Effector memory CD4-positive, alpha-beta T cell (primary cell): ENCODE measurements around the gene ERCC4.

Experiments
- DNase-seq, 3 donors: peaks; one replicate each; pipeline ENCODE4 v3.0.0-alpha.2; 2020
- H3K27ac ChIP-seq: 2 replicates; pipeline ENCODE4 v1.7.0; 2013; ENCODE audit warnings: mild to moderate bottlenecking, low read length, moderate library complexity; ENCODE audit not compliant: insufficient read depth, poor library complexity, severe bottlenecking
- H3K27me3 ChIP-seq: replicated peaks from 2 replicates; pipeline ENCODE4 v1.7.0; 2013; ENCODE audit warnings: mild to moderate bottlenecking, low read length; ENCODE audit not compliant: insufficient read depth, control insufficient read depth, poor library complexity, severe bottlenecking
- H3K36me3 ChIP-seq: 2 replicates; pipeline ENCODE4 v1.7.0; 2013; ENCODE audit warnings: mild to moderate bottlenecking, low read length, moderate library complexity; ENCODE audit not compliant: control insufficient read depth, insufficient read depth
- H3K4me1 ChIP-seq: 2 replicates; pipeline ENCODE4 v1.7.0; 2013; ENCODE audit warnings: low read length, mild to moderate bottlenecking; ENCODE audit not compliant: control insufficient read depth, insufficient read depth, poor library complexity, severe bottlenecking
- H3K4me3 ChIP-seq: 2 replicates; pipeline ENCODE4 v1.7.0; 2013; ENCODE audit warnings: low read length, low read depth, mild to moderate bottlenecking; ENCODE audit not compliant: insufficient read depth, poor library complexity, severe bottlenecking
- H3K9me3 ChIP-seq: 2 replicates; pipeline ENCODE4 v1.7.0; 2013; ENCODE audit warnings: mild to moderate bottlenecking, low read length, moderate library complexity; ENCODE audit not compliant: control insufficient read depth

The ERCC4 gene

DNA sequence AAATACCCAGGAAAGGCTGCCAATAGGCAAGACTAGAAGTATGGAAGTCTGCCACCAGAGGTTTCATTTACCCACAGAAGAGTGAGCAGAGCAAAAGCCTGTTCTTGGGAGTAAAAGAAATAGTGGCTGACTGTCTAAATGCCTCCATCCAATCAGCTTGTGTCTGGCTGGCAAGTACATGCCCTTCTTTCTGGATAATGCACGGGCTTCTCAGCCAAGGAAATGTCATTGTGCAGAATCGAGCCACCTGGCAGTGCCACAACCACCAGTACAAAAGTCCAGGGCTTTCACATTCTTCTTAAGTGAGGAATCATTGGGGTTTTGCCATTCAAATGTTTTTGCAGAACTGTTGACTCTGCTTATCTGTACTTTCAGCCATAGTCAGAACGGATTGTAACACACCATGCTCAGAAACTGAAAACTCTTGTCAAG lies 10.1 kb upstream of the ERCC4 start:
- DNase-seq, result no peak
- Histone ChIP-seq H3K4me1 (no peaks in the 10 kb centered on the region), H3K9me3 (no peaks in the 10 kb centered on the region), H3K27ac (no peak overlapping the region), H3K27me3 (no peaks in the 10 kb centered on the region), H3K4me3 (no peak overlapping the region), H3K36me3 (no peaks in the 10 kb centered on the region)

DNA sequence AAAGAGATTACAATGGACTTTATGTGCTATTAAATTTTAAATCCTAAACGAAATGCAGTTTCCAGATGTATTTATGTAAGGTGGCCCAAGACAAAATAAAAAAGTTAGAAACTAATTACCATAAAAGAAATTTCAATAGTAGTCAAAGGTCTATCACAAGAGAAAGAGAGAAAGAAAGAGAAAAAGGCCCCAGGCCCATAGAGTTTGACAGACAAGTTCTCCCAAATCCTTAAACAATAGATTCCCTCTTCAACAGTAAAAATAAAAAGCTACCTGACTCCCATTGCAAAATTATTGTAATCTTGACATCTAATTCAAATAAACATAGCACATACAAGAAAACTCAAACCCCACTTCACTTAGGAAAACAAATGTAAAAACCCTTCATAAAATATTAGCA lies 8.6 kb upstream of the ERCC4 start:
- Histone ChIP-seq H3K36me3 (no peaks in the 10 kb centered on the region), H3K27me3 (no peaks in the 10 kb centered on the region), H3K4me1 (no peaks in the 10 kb centered on the region), H3K27ac (no peak overlapping the region), H3K9me3 (no peaks in the 10 kb centered on the region), H3K4me3 (no peak overlapping the region)
- no peak for DNase-seq

DNA sequence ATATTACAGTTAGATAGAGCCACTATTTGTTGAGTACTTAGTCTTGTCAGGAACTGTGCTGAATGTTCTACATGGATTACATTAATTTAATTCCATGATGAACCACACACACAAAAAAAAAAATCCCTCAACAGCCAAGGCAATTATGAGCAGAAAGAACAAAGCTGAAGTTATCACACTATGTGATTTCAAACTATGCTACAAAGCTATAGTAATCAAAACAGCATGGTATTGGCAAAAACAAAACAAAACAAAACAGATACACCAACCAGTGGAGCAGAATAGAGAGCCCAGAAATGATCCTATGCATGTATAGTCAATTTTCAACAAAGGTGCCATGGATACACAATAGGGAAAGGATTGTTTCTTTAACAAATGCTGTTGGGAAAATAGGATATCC lies 8.1 kb upstream of the ERCC4 start:
- Histone ChIP-seq H3K27ac (no peak overlapping the region), H3K4me1 (no peaks in the 10 kb centered on the region), H3K4me3 (no peak overlapping the region), H3K27me3 (no peaks in the 10 kb centered on the region), H3K9me3 (no peaks in the 10 kb centered on the region), H3K36me3 (no peaks in the 10 kb centered on the region)
- DNase-seq, result no peak

DNA sequence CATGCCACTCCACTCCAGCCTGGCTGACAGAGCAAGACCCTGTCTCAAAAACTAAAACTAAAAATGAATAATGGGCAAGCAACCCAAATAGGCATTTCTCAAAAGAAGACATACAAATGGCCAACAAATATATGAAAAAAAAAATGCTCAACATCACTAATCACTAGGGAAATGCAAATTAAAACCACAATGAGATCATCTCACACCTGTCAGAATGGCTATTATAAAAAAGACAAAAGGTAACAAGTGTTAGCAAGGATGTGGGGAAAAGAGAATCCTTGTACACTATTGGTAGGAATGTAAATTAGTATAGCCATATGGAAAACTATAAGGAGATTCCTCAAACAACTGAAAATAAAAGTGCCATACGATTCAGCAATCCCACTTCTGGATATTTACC lies 7.1 kb upstream of the ERCC4 start:
- no peak overlapping the region for H3K27ac ChIP-seq
- H3K4me3 ChIP-seq, result no peak overlapping the region
- H3K36me3 ChIP-seq, result no peaks in the 10 kb centered on the region
- no peaks in the 10 kb centered on the region for H3K9me3 ChIP-seq
- no peak for DNase-seq
- H3K27me3 ChIP-seq, result no peaks in the 10 kb centered on the region
- no peaks in the 10 kb centered on the region for H3K4me1 ChIP-seq

DNA sequence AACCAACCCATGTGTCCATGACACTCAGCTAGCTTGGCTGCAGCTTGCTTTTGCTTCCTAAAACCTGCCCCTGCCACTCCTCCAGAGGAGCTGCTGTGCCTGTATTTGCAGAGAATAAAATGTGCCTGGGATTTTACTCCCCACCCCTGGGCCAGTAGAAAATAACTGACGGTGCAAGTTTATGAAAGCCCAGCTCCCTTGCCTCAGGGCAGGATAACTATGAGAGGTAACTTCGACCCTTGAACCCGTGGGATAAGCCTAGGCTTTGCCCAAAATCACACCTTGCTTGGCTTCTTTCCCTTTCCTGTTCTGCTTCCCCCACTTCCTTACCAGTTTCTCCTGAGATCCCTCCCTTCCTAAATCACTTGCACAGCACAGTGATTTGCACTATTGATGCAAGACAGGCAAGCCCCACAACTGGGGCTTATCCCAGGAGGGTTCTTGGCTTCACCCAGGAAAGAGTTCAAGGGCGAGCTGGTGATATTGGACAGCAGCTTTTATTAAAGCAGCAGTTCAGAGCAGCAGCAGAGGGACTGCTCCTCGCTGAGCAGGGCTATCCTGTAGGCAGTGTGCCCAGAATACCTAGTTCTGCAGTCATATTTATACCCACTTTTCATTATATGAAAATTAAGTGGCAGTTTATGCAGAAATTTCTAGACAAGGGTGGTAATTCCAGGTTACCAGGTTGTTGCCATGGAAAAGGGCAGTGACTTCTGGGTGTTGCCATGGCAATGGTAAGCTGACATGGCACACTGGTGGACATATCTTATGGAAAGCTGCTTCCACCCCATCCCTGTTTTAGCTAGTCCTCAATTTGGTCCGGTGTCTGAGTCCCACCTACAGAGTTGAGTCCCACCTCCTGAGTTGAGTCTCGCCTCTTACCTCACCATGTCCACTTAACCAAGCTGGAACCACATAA lies 6.3 kb upstream of the ERCC4 start:
- no peak for DNase-seq
- no peak overlapping the region for H3K4me3 ChIP-seq
- H3K4me1 ChIP-seq, result no peaks in the 10 kb centered on the region
- no peak overlapping the region for H3K27ac ChIP-seq
- H3K9me3 ChIP-seq, result no peaks in the 10 kb centered on the region
- H3K27me3 ChIP-seq, result no peaks in the 10 kb centered on the region
- no peaks in the 10 kb centered on the region for H3K36me3 ChIP-seq

GRCh38 chr16:13915033-13915635 lies 4.8 kb upstream of the ERCC4 start:
- Histone ChIP-seq H3K27me3 (no peaks in the 10 kb centered on the region), H3K4me1 (peaks cover 1% of the 10 kb centered on the region), H3K36me3 (no peaks in the 10 kb centered on the region), H3K27ac (no peak overlapping the region), H3K9me3 (no peaks in the 10 kb centered on the region), H3K4me3 (no peak overlapping the region)
- no peak for DNase-seq

DNA sequence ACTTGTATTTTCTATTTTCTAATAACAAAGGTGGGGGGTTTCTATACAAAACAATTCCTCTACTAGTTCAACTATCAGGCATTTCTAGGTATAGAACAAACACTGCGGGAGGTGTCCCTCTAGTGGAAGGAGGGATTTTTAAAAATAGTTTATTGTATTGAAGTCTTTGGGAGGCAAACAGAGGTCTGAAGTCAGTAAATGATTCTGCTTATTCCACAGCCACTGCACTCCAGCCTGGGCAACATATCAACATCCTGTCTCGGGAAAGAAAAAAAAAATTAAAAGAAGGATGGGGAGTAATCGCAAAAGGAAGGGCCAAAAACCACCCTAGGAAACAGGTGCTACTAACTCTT lies 648 bp upstream of the ERCC4 start:
- Histone ChIP-seq H3K27ac (peak overlapping the region; percentile 11), H3K9me3 (no peaks in the 10 kb centered on the region), H3K36me3 (peaks cover 3% of the 10 kb centered on the region), H3K27me3 (no peaks in the 10 kb centered on the region), H3K4me1 (peaks cover 9% of the 10 kb centered on the region), H3K4me3 (peak overlapping the region; percentile 4)
- no peak for DNase-seq

DNA sequence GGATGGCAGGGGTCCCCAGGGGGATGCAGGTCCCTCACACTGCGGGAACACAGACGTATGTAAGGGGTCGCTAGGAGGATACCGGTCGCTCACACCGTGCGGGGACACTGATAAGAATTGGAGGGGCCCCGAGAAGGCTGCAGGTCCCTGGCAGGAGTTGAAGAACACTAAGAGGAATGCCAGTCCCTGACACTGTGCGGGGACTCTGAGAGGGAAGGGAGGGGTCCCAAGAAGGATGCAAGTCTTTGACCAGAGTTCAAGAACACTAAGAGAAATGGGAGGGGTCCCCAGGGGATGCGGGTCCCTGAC lies 510 bp downstream of the ERCC4 start:
- H3K27me3 ChIP-seq, result no peaks in the 10 kb centered on the region
- H3K36me3 ChIP-seq, result peaks cover 4% of the 10 kb centered on the region
- no peak for DNase-seq
- H3K4me3 ChIP-seq, result peak overlapping the region; percentile 95
- no peaks in the 10 kb centered on the region for H3K9me3 ChIP-seq
- H3K4me1 ChIP-seq, result peaks cover 9% of the 10 kb centered on the region
- peak overlapping the region; percentile 78 for H3K27ac ChIP-seq

DNA sequence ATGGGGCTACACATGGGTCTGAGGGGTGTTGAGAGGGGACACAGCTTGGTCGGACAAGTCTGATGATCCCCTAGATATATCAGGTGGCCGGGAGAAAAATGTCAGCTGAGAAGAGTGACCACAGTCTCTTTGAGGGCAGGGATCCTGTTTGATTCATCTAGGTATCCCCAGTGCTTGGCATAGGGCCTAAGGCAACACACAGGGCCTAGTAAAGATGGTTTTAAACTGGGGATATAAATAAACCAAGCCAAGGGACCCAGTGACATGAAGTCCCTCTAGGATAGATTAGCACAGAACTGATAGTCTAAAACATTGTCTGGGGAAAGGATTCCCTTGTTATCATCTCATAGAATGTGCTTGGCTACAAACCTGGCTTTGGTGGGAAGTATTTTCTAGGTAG lies 1.4 kb downstream of the ERCC4 start:
- no peaks in the 10 kb centered on the region for H3K27me3 ChIP-seq
- H3K4me1 ChIP-seq, result peaks cover 9% of the 10 kb centered on the region
- DNase-seq, result no peak
- H3K27ac ChIP-seq, result no peak overlapping the region
- peaks cover 6% of the 10 kb centered on the region for H3K36me3 ChIP-seq
- no peak overlapping the region for H3K4me3 ChIP-seq
- H3K9me3 ChIP-seq, result no peaks in the 10 kb centered on the region

DNA sequence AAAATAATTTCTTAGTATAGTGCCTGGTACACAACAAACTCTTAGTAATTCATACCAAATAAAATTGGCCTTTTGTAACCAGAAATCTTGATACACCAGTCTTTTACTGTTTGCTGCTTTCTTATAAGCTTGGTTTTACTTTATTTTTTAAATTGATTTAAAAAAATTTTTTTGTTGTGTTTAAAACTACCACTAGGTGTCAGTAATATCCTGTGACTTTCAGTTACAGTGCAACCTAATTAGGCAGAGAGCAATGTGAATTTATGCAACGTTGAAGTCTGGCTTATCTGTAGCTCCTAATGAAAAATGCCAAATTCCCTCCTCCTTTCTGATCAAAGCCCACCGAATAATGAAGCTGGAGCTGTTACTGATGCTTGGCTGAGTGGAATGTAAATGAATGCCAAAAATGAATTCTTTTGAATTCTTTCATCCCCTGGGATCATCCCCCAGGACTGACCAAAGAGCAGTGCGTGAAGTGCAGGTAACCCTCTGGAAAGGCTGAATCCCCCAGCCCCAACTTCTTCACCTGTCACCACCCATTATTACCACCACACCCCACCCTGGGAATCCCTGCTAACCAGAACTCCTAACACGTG lies 3.8 kb downstream of the ERCC4 start:
- Histone ChIP-seq H3K4me1 (peaks cover 9% of the 10 kb centered on the region), H3K36me3 (peaks cover 9% of the 10 kb centered on the region), H3K27me3 (no peaks in the 10 kb centered on the region), H3K9me3 (no peaks in the 10 kb centered on the region), H3K27ac (no peak overlapping the region), H3K4me3 (no peak overlapping the region)
- no peak for DNase-seq
